ENCODE data around the gene ERC2.

- TF ChIP-seq POLR2A (IDR thresholded peaks at IDR 0.05; ENCODE audit: extremely low read depth, insufficient read length) (no peak), CTCF (IDR thresholded peaks at IDR 0.05; ENCODE audit: low read depth, low read length) (no peak), MAX (IDR thresholded peaks at IDR 0.05; ENCODE audit: low read depth, low read length) (no peak)
These were observed 944.8 kb downstream of the ERC2 start for GRCh38 chr3:55523471-55523870.

Measured in NB4 (cell line).